ENCODE results near the gene CCDC197.

- TF ChIP-seq, protein P1, sequence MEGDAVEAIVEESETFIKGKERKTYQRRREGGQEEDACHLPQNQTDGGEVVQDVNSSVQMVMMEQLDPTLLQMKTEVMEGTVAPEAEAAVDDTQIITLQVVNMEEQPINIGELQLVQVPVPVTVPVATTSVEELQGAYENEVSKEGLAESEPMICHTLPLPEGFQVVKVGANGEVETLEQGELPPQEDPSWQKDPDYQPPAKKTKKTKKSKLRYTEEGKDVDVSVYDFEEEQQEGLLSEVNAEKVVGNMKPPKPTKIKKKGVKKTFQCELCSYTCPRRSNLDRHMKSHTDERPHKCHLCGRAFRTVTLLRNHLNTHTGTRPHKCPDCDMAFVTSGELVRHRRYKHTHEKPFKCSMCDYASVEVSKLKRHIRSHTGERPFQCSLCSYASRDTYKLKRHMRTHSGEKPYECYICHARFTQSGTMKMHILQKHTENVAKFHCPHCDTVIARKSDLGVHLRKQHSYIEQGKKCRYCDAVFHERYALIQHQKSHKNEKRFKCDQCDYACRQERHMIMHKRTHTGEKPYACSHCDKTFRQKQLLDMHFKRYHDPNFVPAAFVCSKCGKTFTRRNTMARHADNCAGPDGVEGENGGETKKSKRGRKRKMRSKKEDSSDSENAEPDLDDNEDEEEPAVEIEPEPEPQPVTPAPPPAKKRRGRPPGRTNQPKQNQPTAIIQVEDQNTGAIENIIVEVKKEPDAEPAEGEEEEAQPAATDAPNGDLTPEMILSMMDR (IDR thresholded peaks at IDR 0.05; ENCODE audit: low read depth, low read length) = no peak
- no peak for TF ChIP-seq MYC (IDR thresholded peaks at IDR 0.05; ENCODE audit: low read depth, low read length)
These were observed 18.1 kb downstream of the CCDC197 start for GRCh38 chr14:94015223-94015622.
